Loucy (cell line): ENCODE data around the gene GGACT.

ENCODE experiments used
- H2AFZ ChIP-seq: fragments of 200-600 bp; sonication (generic); 2 replicates; pipeline ENCODE4 v1.6.0; 2016; ENCODE audit warnings: antibody characterized with exemption, mild to moderate bottlenecking, low read length, moderate library complexity
- H3F3A ChIP-seq: fragments of 200-600 bp; 2 replicates; pipeline ENCODE4 v1.6.0; 2016; ENCODE audit warnings: antibody characterized with exemption, low read depth, mild to moderate bottlenecking
- H3K27me3 ChIP-seq: fragments of 200-600 bp; sonication (generic); 2 replicates; pipeline ENCODE4 v1.6.1; 2014; ENCODE audit warnings: low read length, mild to moderate bottlenecking; ENCODE audit not compliant: insufficient read depth, poor library complexity, severe bottlenecking
- H3K36me3 ChIP-seq: fragments of 200-600 bp; sonication (generic); 2 replicates; pipeline ENCODE4 v1.6.1; 2016; ENCODE audit warnings: low read length; ENCODE audit not compliant: insufficient read depth
- H3K4me1 ChIP-seq: fragments of 200-600 bp; sonication (generic); 2 replicates; pipeline ENCODE4 v1.5.1; 2014; ENCODE audit warnings: low read length, mild to moderate bottlenecking; ENCODE audit not compliant: insufficient read depth, poor library complexity, severe bottlenecking
- H3K4me2 ChIP-seq: fragments of 200-600 bp; sonication (generic); 2 replicates; pipeline ENCODE4 v1.6.0; 2014; ENCODE audit warnings: antibody characterized with exemption, low read length, low read depth, mild to moderate bottlenecking; ENCODE audit not compliant: poor library complexity, severe bottlenecking
- H3K4me3 ChIP-seq: fragments of 200-600 bp; sonication (generic); 2 replicates; pipeline ENCODE4 v1.5.1; 2014; ENCODE audit warnings: low read length, mild to moderate bottlenecking, mixed read lengths; ENCODE audit not compliant: poor library complexity, severe bottlenecking
- H3K79me2 ChIP-seq: fragments of 200-600 bp; sonication (generic); 2 replicates; pipeline ENCODE4 v1.6.1; 2014; ENCODE audit warnings: low read length; ENCODE audit not compliant: insufficient read depth
- H3K9ac ChIP-seq: fragments of 200-600 bp; sonication (generic); 2 replicates; pipeline ENCODE4 v1.6.0; 2014; ENCODE audit warnings: mild to moderate bottlenecking, low read depth, low read length, moderate library complexity; ENCODE audit not compliant: poor library complexity, severe bottlenecking
- H3K9me2 ChIP-seq: fragments of 200-600 bp; sonication (generic); replicated peaks from 2 replicates; pipeline ENCODE4 v1.6.1; 2016; ENCODE audit warnings: low read depth, low read length, mixed read lengths
- H3K9me3 ChIP-seq: fragments of 200-600 bp; sonication (generic); 2 replicates; pipeline ENCODE4 v1.6.1; 2014; ENCODE audit warnings: mild to moderate bottlenecking, antibody characterized with exemption, low read length, low read depth; ENCODE audit not compliant: insufficient read depth
- H4K20me1 ChIP-seq: fragments of 200-600 bp; sonication (generic); 2 replicates; pipeline ENCODE4 v1.6.0; 2014; ENCODE audit warnings: antibody characterized with exemption, low read length, mild to moderate bottlenecking; ENCODE audit not compliant: insufficient read depth, poor library complexity, severe bottlenecking
- CTCF ChIP-seq: fragments of 200-600 bp; sonication (generic); conservative IDR thresholded peaks from 2 replicates; pipeline ENCODE4 v1.5.1; 2014; ENCODE audit warnings: mild to moderate bottlenecking, antibody characterized with exemption, low read length
- EZH2phosphoT487 ChIP-seq: fragments of 200-600 bp; IDR thresholded peaks from 2 replicates; pipeline ENCODE4 v1.6.1; 2018; ENCODE audit warnings: antibody characterized with exemption, mild to moderate bottlenecking, moderate library complexity, borderline replicate concordance

Gene GGACT

GRCh38 chr13:100528820-100529219 lies 59.8 kb downstream of the GGACT start:
- no peak overlapping the region for H3K4me3 ChIP-seq
- H3K4me2 ChIP-seq, result no peak overlapping the region
- no peaks in the 10 kb centered on the region for H3K9me3 ChIP-seq
- no peaks in the 10 kb centered on the region; the same call in 1 of the 2 replicates for H3K36me3 ChIP-seq
- H2AFZ ChIP-seq, result no peak overlapping the region
- no peak overlapping the region for H3K9ac ChIP-seq
- H3K4me1 ChIP-seq, result no peaks in the 10 kb centered on the region
- no peaks in the 10 kb centered on the region for H3K79me2 ChIP-seq
- H3K27me3 ChIP-seq, result no peaks in the 10 kb centered on the region
- H3K9me2 ChIP-seq, result no peaks in the 10 kb centered on the region
- no peaks in the 10 kb centered on the region for H4K20me1 ChIP-seq
- H3F3A ChIP-seq, result no peaks in the 10 kb centered on the region
- TF ChIP-seq CTCF, result no peak
- no peak for TF ChIP-seq EZH2phosphoT487

- Histone ChIP-seq H3F3A (no peaks in the 10 kb centered on the region), H3K36me3 (no peaks in the 10 kb centered on the region; the same call in 1 of the 2 replicates), H3K9me3 (no peaks in the 10 kb centered on the region), H3K9ac (no peak overlapping the region), H3K4me1 (no peaks in the 10 kb centered on the region), H3K9me2 (no peaks in the 10 kb centered on the region), H3K4me2 (no peak overlapping the region), H4K20me1 (peaks cover 3% of the 10 kb centered on the region), H2AFZ (no peak overlapping the region), H3K79me2 (no peaks in the 10 kb centered on the region), H3K27me3 (no peaks in the 10 kb centered on the region), H3K4me3 (no peak overlapping the region)
- TF ChIP-seq CTCF (no peak), EZH2phosphoT487 (no peak)
Measured at GRCh38 chr13:100528353-100528752, 60.2 kb downstream of the GGACT start.

GRCh38 chr13:100527644-100528043 lies 60.9 kb downstream of the GGACT start:
- H4K20me1 ChIP-seq, result peaks cover 10% of the 10 kb centered on the region

More at GRCh38 chr13:100527644-100528043, 60.9 kb downstream of the GGACT start:
- no peaks in the 10 kb centered on the region for H3K9me2 ChIP-seq
- H2AFZ ChIP-seq, result no peak overlapping the region
- no peaks in the 10 kb centered on the region; the same call in 1 of the 2 replicates for H3K36me3 ChIP-seq
- H3K4me2 ChIP-seq, result no peak overlapping the region
- no peaks in the 10 kb centered on the region for H3K9me3 ChIP-seq
- no peaks in the 10 kb centered on the region for H3F3A ChIP-seq
- H3K27me3 ChIP-seq, result no peaks in the 10 kb centered on the region
- H3K9ac ChIP-seq, result no peak overlapping the region
- TF ChIP-seq EZH2phosphoT487 (no peak), CTCF (no peak)
- peaks cover under 1% of the 10 kb centered on the region for H3K4me1 ChIP-seq
- H3K79me2 ChIP-seq, result no peaks in the 10 kb centered on the region
- H3K4me3 ChIP-seq, result no peak overlapping the region
